Fibroblast of skin of left biceps (primary cell): ENCODE results near the gene OR14A16.

Source experiments
- DNase-seq, 2 experiments: peaks; one replicate each; pipeline ENCODE4 v3.0.0-alpha.2; 2013; ENCODE audit warnings: low read depth in 2 of 2

Gene OR14A16, protein sequence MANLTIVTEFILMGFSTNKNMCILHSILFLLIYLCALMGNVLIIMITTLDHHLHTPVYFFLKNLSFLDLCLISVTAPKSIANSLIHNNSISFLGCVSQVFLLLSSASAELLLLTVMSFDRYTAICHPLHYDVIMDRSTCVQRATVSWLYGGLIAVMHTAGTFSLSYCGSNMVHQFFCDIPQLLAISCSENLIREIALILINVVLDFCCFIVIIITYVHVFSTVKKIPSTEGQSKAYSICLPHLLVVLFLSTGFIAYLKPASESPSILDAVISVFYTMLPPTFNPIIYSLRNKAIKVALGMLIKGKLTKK

DNA sequence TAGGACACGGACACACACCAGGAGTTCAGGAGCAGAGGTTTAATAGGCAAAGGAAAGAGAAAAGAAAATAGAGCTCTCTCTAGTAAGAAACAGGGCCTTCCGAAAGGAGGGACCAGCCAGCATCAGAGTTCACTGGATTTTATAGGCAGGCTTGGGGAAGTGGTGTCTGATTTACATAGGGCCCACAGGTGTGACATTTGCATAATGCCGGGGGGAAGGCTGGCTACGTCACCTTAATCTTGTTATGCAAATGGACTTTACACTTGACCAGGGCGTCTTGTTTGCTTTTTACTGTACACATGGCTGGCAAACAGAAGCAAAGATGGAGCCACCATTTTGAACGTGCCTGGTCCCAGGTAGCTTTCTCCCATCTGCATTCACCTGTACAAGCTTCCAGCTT is at the start of gene OR14A16:
OR14A16 (minus strand) TSS at position 97 of the 400 bp plus-strand sequence. CDS start 8,390 bp downstream, outside the sequence.
- no peak for DNase-seq

DNA sequence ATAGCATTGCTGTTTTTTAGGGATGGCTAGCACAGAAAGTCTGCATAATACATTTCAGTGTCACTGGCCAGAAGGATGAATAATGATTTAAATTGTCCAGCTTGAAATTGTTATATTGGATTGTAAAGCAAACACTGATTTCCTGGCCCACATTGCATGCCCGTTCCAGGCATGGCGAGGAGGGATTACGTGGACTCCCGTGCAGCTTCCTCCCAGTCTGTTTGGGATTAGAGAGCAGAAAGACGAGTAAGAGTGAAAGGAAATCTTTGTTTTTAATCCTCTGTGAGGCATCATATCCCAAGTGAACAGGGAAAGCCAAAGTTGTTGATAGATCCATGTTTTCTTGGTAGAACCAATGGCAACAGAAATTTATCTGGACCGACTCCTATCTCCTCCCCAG is 41.5 kb upstream of the OR14A16 start:
- no peak for DNase-seq

DNA sequence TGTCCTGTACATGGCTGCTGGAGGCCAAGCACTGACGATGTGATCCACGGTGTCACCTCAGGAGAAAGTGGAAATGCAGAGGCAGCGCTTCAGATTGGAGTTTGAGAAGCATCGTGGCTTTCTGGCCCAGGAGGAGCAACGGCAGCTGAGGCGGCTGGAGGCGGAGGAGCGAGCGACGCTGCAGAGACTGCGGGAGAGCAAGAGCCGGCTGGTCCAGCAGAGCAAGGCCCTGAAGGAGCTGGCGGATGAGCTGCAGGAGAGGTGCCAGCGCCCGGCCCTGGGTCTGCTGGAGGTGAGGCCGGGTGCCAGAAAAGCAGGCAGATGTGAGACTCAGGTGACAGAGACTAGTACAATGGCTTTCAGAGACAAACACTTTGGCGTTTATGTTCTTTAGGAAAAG is 40.7 kb upstream of the OR14A16 start:
- DNase-seq = no peak

DNA sequence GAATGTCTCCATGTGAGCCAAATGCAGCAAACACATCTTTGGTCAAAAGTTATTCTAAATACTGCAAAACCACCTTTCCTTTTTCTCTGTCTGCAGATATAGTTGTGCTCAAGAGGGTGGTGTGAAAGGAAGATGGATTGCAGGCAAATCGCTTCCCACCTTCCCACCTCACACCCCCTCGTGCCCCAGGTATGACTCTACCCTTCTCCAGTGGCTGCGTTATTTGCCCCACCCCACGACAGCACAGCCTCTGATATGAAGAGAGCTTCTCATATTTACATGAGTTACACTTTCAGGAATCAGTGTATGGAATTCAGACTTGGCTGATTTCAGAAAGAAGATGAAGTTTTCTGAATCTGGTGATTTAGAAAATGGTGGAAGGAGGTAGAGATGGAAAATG is 38.8 kb upstream of the OR14A16 start:
- DNase-seq = no peak

DNA sequence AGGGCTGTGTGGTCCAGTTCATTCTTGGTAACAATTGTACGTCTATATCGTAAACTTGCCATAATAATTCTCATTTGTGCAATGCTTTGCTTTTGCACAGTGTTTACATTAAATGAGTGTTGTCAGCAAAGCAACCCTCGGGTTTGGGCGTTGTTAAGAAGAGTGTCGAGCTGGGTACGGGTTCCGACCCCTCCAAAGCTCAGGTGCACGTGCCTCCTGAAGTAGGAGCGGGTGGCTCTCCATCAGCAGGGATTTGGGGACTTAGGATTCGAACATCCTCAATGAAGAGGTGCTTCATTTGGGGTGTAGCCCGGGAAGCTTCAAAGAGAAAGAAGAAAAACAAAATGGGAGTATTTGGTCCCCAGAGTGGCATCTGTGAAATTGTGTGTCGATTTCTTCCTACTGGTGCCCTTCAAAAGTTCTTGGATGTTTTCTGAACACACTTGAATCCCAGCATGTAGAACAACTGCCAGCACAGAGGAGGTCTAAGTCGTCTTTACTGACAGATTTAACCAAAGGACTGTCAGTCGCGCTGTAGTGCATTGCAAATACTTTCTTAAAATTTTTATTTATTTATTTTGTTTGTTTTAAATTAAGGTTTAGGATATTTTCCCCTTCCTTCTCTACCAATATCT is 34.2 kb upstream of the OR14A16 start:
- DNase-seq = no peak

DNA sequence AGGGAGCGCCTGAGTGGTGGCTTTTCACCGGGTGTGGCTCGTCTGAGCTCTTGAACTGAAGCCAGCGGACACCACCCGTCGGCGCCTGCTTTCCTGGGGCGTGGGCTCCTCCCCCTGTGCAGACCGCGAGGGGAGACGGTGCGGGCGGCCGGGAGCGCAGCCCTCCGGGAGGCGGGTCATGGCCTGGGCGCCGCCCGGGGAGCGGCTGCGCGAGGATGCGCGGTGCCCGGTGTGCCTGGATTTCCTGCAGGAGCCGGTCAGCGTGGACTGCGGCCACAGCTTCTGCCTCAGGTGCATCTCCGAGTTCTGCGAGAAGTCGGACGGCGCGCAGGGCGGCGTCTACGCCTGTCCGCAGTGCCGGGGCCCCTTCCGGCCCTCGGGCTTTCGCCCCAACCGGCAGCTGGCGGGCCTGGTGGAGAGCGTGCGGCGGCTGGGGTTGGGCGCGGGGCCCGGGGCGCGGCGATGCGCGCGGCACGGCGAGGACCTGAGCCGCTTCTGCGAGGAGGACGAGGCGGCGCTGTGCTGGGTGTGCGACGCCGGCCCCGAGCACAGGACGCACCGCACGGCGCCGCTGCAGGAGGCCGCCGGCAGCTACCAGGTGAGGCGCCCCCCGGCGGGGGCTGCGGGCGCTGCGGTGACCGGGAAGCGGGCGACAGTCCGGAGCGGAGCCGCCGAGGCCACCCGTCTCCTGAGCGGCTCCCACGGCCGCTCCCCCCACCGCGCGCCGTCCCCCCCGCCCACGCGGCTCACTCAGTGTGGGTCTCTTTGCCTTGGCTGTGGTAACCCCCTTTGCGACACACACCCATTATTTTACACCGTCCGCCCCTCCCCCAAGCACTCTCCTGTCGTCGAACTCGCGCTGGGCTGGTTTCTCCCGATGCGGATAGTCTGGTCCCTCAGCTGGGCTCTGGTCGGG is 33.4 kb upstream of the OR14A16 start, which contains the start of gene TRIM58:
TRIM58 (plus strand) TSS at position 119 of the 916 bp plus-strand sequence; CDS start at position 179, 60 bp downstream.
- no peak for DNase-seq

DNA sequence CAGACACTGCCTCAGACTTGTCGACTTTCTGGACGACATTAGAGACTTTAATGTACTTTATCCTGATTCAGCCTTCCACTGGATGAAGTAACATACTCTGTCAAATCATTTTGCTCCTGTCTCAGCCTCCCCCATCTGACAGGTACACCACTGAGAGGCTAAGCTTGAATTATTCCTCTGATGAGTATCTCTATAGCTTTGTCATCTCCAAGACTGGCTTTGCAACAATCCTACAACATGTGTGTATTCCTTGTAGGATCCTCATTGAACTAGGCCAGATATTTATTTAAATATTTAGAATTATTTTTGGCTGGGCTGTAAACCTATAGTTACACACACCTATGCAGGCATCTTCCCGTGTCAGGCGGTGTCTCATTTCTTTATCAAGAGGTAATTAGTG is 32.0 kb upstream of the OR14A16 start:
- DNase-seq = no peak

DNA sequence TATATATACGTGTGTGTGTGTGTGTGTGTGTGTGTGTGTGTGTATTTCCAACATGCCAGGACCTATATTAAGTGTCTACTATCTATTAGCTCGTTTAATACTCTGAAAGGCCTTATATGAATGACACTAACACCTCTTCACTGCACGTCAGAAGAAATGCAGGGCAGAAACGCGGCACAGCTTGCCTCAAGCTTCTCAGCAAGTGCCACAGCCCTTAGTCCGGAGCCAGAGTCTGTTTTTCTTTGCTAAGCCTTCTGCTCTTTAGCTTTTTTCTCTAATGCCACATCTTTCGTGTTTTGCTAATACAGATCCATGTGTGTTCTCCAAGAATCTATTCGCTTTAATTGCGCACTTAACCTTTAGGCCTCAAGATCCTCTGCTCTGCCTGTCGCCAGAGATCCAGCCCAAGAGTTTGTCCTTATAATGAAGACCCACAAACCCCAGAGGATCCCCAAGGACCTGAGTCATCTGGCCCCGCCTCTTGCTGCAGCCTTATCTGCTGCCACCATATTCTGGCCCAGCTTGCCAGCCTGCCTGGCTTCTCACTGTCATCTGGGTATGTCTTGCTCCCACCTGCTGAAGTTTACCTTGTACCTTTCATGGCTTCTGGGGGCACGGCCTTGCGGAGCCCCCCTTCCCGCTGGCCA is 31.1 kb upstream of the OR14A16 start:
- no peak for DNase-seq

DNA sequence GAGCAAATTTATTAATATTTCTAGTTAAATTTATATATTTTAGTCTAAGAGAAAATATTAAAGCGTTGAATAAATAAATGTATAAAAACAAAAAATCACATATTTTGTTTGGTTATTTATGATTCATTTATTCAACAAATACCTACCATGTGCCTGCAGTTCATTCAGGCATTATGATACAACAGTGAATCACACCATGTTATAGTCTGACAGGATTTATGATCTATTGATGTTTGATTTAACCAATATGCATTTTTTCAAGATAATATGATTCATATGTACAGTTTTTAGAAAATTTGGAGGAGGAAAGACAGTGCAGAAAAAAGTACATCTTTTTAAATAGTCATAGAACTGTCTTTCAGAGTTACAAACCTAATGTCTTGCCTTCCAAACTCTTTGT is 25.7 kb upstream of the OR14A16 start:
- no peak for DNase-seq

DNA sequence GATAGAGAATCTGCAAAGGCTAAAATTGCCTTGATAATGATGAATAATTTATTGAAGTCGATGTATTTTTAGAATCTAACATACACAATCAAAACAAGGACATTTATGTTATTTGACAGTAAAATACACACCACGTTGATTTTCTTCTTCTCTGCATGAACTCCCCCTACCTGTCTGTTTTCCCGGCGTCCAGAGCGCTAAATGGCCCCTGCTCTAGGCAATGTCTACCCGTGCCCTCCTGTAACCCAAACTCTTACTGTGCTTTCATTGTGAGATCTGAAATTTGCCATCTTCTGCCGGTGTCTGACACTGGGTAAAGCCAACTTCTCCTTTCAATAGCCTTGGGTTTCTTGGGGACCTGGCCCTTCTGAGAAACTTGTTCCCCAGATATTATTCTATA is 24.4 kb upstream of the OR14A16 start:
- no peak for DNase-seq

DNA sequence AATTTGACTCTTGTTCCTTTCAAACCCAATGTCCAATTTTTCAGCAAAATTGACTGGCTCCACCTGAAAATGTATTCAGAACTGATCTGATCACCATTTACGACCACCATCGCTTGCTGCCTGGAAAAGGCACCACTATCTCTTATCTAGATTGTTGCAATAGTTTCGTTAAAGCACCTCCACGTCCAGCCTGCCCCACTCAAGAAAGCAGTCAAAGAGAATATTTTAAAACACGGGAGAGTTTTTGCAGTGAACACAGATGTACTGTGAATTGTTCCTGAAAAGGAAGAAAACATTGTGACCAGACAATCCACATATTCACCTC is 21.7 kb upstream of the OR14A16 start:
- DNase-seq = no peak

DNA sequence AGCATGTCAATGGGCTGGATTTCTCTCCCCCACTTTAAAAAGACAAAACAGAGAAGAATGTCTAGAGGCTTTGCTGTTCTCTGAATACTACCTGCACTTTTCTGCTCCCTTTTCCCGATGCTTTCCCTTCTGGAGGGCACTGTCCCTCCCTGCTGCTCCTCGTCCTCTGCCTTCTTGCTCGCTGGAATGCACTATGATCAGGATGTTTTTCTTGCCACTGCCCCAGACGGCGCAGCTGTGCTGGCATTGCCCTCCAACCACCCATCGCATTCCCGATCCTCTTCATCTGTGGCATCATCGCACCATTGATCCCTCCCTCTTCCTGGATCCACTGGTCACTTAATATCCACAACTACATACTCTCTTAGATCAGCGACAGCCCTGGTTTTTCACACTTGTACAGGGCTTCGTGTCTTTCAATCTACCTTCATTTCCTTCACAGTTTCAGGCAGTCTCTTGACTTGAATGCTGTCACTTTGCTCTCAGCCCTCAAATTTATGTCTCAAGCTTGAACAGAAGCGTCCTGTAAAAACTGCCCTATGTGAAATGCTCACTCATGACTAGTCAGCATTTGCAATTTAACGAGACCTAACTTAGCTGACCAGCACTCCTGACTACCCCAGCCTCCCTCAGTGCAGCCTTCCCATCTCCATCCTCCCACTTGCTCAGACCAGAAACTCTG is 21.2 kb upstream of the OR14A16 start:
- no peak for DNase-seq

DNA sequence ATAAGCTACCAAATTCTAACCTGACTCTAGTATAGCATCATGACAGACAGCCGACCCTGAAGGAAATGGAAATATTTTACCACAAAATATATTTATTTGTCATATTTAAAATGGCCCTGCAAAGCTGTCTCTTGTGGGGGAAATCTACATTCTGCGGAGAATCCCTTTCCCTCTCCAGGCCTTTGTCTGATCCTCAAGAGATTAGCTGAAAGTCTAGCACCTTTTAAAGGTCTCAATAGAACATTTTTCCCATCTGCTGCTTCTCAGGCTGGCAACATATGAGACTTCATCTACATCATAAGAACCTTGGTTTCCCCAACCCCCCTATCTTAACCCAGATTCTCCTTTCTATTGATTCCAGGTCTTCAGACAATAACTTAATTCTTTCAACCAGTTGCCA is 19.5 kb upstream of the OR14A16 start:
- DNase-seq = no peak

DNA sequence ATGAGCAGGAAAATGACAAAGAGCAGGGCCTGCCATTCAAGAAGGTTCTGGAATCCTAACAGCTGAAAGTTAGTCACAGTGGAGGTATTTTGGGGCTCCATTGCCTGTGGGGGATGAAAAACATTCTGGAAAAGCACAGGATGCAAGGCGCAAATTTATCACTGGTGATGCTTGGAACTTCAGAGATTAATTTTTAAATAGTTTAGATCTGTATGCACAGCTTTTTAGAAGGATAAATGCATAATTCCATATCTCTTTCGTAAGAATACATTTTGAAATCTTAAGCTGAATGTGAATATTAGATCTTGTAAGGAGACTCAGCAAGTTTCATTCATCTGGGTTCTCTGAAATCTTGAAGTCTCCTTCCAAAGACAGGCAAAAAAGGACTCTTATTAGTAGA is 17.9 kb upstream of the OR14A16 start, which contains the start of gene OR11L1:
OR11L1 (minus strand) TSS at position 101 of the 400 bp plus-strand sequence; CDS start at position 101, 0 bp downstream.
- DNase-seq = no peak

DNA sequence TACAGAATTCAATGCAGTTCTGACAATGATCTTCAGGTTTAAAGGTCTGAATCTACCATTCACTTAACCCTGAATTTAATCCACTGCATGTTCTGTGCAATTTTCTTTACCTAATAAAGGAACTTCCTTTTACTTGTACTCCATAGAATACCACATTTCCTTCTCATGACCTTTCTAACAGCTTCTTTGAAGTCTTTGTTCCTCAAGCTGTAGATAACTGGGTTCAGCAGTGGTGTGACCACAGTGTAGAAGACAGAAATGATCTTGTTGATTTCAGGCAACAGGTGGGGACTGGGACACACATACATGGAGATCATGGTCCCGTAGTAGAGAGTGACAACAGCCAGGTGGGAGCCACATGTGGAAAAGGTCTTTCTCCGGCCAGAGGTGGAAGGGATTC is 16.9 kb upstream of the OR14A16 start:
- no peak for DNase-seq

DNA sequence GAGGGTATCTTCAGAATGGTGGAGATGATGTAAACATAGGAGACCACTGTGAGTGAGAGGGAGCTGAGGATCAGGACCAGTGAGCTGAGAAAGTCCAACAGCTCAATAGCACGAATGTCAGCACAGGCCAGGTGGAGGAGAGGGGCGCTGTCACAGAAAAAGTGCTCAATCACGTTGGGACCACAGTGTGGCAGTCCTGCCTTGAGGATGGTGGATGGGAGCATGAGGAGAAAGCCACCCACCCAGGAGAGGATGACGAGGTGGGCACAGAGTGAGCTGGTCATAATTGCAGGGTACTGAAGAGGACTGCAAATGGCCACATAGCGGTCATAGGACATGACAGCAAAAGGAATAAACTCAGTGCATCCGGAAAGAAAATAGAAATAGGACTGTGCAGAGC is 9.7 kb upstream of the OR14A16 start:
- DNase-seq = no peak

DNA sequence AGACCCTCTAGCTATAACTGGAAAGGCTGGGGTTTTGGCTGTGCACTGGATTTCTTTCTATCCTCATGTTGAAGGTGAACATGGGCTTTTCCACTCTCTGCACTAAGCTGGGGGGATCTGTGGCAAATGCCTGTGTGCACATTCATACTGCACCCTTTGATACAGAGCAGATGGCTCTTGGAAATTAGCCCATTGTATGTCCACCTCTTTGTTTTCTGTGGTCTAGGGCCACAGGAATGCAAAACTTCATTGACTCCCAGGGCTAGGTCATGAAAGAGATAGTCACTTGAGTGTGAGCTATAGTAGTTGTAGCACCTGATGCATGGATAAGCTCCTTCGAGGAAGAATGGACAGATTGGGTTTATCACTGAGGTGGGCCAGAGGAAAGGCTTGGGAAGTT is 5.7 kb upstream of the OR14A16 start:
- no peak for DNase-seq

DNA sequence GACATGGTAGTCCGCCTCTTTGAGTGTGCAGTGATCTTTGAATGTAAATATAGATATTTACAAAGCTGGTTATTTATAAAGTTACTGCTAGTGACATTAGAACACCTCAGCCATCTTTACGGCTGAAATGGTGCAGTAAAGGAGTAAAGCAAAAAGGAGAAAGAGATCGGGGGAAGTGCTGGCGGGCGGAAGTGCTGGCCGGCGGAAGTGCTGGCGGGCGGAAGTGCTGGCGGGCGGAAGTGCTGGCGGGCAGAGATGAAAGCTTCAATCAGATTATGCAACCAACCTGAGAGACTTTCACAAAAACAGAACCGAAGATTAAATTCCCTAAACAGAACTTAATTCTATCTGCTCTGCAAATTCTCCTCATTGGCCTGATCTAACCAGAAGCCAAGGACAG is 1.4 kb upstream of the OR14A16 start:
- DNase-seq = no peak

DNA sequence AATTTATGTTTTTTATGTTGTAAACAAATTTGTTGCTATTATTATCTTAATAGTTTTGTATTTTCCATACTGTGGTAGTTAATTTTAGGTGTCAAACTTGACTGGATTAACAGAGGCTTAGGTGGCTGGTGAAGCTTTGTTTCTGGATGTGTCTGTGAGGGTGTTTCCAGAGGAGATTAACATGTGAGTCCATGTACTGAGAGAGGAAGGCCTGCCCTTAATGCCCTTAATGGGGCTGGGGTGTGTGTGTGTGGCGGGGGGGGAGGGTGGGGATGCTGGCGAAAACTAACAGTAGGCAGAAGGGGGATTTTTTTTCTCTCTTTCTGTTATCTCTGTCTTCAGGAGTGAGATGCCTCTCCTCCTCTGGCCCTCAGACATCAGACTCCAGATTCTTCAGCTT is 1.9 kb downstream of the OR14A16 start:
- no peak for DNase-seq

DNA sequence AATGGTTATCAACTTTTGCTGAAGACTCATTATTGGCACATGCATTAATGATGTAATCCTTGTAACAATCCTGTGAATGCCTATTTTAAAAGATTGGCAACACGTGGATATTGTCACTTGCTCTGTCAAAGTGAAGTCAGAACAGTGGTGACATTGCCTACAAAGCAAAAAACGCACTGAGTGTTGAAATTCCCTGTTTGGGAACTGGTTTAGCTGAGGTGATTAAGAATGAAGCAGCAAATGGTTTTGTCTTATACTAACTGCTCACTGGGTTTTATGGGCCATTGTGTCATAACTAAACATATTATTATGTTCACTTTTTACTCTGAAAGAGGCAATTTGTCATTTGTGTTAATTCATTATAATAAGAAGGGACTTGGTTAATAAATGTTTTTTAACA is 11.3 kb downstream of the OR14A16 start:
- no peak for DNase-seq

DNA sequence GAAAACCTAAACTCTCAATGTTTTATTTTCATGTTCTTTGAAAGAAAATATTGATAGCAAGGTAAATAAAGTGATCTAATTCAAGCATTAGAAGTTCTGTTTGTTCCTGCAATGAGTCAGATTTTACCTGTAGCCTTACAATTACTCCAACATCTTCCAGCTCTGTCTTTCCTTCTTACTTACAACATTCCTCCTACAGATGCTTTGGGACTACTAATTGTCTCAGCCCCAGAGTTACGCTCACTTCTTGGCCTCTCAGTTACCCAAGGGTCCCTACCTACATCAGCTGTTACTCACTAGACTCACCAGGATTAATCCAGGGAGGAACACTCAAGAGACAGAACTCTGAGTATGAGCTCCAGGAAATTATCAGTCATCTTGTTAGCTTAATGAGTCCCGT is 26.4 kb downstream of the OR14A16 start:
- no peak for DNase-seq
